Cardiac septum (tissue), 1 donor: Measurements from ENCODE around the gene ZNF165. TPM values are rescaled to one million over a fixed set of nuclear protein-coding genes. Genes with fewer than 3 reads are reported as not detected.
"Not testable (repeated sequence)": the region's sequence is repeated elsewhere in the genome, so short reads cannot be mapped to it uniquely, and the experiment has no call there.

Experiments used
- DNase-seq: peaks from one replicate; pipeline ENCODE4 v3.0.0-alpha.2; 2020; ENCODE audit warnings: low spot score
- intact Hi-C: fragments of 100-400 bp; cut with DNase I; formaldehyde crosslinking; loops from one replicate; pipeline ENCODE4 v1.14.0; 2022
- total RNA-seq: library from RNA; stranded (reverse); fragmentation: NEBNext Ultra II Directional; extraction: Animal tissue kit (Norgen Biotek cat#: 25700); gene quantifications from one replicate; pipeline ENCODE4 v1.2.1, GENCODE V29; 2021
- donor health status: DM: no; HTN: no; CAD: no.

ZNF165 gene
- total RNA-seq, 1 donor from 2014 or later, result 0.13 TPM

- no peak for DNase-seq
- intact Hi-C loops, result no loop called here
Measured at GRCh38 chr6:28117386-28118050, 37.1 kb downstream of the ZNF165 start.

- intact Hi-C loops, result no loop called here
- no peak for DNase-seq
Measured at GRCh38 chr6:28118217-28118616, 37.8 kb downstream of the ZNF165 start.

- intact Hi-C loops, result no loop called here
- DNase-seq, result no peak
Measured at GRCh38 chr6:28121876-28122275, 41.5 kb downstream of the ZNF165 start.

- DNase-seq, intact Hi-C loops: not testable (repeated sequence)
Measured at GRCh38 chr6:28122283-28122682, 41.9 kb downstream of the ZNF165 start.

- peak; percentile 93 for DNase-seq
- intact Hi-C loops, result no loop called here
Measured at GRCh38 chr6:28124350-28124970, 44.1 kb downstream of the ZNF165 start, which contains the start of gene ZSCAN16. Gene ZSCAN16, plus strand, starts transcription at chr6:28124609. Its CDS starts 835 bp downstream, at chr6:28125444.

DNA sequence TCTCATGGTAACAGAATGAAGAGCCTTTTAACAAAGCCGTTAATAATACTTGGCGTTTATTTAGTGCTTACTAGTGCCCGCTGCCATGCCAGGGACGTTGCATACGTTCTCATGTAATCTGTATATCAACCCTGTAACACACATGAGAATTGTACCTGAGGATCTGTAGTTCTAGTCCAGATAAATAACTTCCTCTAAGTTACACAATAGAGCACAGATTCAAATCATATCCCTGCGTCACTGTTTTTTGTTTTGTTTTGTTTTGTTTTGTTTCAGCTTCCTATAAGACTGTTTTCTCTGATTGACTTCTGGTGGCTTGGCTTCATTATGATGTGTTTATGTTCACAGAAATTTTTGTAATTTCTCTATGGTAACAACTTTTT lies 44.6 kb downstream of the ZNF165 start:
- no peak for DNase-seq
- intact Hi-C loops, result no loop called here

GRCh38 chr6:28125401-28125800 lies 45.0 kb downstream of the ZNF165 start:
- no peak for DNase-seq
- intact Hi-C loops, result no loop called here

DNA sequence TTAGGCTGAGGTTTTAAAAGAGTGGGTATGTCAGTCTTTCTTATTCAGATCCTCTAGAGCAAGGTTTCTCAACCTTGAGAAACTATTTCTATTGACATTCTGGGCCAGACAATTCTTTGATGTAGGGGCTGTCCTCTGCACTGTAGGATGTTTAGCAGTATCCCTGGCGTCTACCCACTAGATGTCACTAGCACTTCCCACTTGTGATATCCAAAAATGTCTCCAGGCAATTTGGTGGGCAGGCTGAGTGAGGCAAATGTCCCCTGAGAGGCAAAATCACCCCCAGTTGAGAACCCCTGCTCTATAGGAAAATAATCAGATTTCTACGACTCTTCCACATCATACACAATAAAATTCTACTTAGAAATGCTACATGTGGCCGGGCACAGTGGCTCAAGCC lies 53.6 kb downstream of the ZNF165 start:
- intact Hi-C loops, result loop anchor here (5.0 to 10.0 kb wide), 2 partner anchors 121 to 223 kb away; partner anchors contain the start of genes NKAPL and ZKSCAN4
- DNase-seq, result no peak

- intact Hi-C loops, result loop anchor here (5.0 to 10.0 kb wide), 3 partner anchors 120 to 223 kb away; partner anchors contain the start of genes NKAPL, ZKSCAN4 and ZSCAN31
- DNase-seq, result no peak
Measured at GRCh38 chr6:28134716-28135115, 54.3 kb downstream of the ZNF165 start.

- intact Hi-C loops, result loop anchor here (5.0 to 10.0 kb wide), 2 partner anchors 119 to 202 kb away; partner anchors contain the start of genes NKAPL, ZKSCAN4 and ZSCAN31
- DNase-seq, result no peak
Measured at GRCh38 chr6:28135393-28135792, 55.0 kb downstream of the ZNF165 start.

- intact Hi-C loops, result loop anchor here (5.0 to 10.0 kb wide), 2 partner anchors 118 to 200 kb away; partner anchors contain the start of genes NKAPL, ZKSCAN4 and ZSCAN31
- peak; percentile 92 for DNase-seq
Measured at GRCh38 chr6:28136585-28137504, 56.5 kb downstream of the ZNF165 start.

GRCh38 chr6:28137505-28137981 lies 57.2 kb downstream of the ZNF165 start:
- intact Hi-C loops, result loop anchor here (5.0 to 10.0 kb wide), 2 partner anchors 117 to 200 kb away; partner anchors contain the start of genes NKAPL, ZKSCAN4 and ZSCAN31
- no peak for DNase-seq

Other genes with a start within 250 kb of the ZNF165 start
- not detected for gene OR2B2, start 168.2 kb upstream of the ZNF165 start, total RNA-seq
- not detected for gene OR2B6, start 123.3 kb upstream of the ZNF165 start, total RNA-seq
- 1.9 TPM for gene ZSCAN16, start 44.0 kb downstream of the ZNF165 start, total RNA-seq
- 15.7 TPM for gene ZKSCAN8, start 61.3 kb downstream of the ZNF165 start, total RNA-seq
- gene ZSCAN9, start 144.7 kb downstream of the ZNF165 start, total RNA-seq, result 8.4 TPM
- 2.4 TPM for gene ZKSCAN4, start 171.7 kb downstream of the ZNF165 start, total RNA-seq
- gene NKAPL, start 178.7 kb downstream of the ZNF165 start, total RNA-seq, result 6.6 TPM
- gene ZSCAN26, start 186.6 kb downstream of the ZNF165 start, total RNA-seq, result 13.4 TPM
- gene PGBD1, start 201.0 kb downstream of the ZNF165 start, total RNA-seq, result 3.8 TPM